ENCODE results near the gene SKOR2.

The SKOR2 gene, protein sequence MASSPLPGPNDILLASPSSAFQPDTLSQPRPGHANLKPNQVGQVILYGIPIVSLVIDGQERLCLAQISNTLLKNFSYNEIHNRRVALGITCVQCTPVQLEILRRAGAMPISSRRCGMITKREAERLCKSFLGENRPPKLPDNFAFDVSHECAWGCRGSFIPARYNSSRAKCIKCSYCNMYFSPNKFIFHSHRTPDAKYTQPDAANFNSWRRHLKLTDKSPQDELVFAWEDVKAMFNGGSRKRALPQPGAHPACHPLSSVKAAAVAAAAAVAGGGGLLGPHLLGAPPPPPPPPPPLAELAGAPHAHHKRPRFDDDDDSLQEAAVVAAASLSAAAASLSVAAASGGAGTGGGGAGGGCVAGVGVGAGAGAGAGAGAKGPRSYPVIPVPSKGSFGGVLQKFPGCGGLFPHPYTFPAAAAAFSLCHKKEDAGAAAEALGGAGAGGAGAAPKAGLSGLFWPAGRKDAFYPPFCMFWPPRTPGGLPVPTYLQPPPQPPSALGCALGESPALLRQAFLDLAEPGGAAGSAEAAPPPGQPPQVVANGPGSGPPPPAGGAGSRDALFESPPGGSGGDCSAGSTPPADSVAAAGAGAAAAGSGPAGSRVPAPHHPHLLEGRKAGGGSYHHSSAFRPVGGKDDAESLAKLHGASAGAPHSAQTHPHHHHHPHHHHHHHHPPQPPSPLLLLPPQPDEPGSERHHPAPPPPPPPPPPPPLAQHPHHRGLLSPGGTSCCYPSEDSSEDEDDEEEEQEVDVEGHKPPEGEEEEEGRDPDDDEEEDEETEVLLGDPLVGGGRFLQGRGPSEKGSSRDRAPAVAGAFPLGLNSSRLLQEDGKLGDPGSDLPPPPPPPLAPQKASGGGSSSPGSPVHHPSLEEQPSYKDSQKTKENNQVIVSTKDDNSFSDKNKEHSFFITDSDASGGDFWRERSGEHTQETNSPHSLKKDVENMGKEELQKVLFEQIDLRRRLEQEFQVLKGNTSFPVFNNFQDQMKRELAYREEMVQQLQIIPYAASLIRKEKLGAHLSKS

DNA sequence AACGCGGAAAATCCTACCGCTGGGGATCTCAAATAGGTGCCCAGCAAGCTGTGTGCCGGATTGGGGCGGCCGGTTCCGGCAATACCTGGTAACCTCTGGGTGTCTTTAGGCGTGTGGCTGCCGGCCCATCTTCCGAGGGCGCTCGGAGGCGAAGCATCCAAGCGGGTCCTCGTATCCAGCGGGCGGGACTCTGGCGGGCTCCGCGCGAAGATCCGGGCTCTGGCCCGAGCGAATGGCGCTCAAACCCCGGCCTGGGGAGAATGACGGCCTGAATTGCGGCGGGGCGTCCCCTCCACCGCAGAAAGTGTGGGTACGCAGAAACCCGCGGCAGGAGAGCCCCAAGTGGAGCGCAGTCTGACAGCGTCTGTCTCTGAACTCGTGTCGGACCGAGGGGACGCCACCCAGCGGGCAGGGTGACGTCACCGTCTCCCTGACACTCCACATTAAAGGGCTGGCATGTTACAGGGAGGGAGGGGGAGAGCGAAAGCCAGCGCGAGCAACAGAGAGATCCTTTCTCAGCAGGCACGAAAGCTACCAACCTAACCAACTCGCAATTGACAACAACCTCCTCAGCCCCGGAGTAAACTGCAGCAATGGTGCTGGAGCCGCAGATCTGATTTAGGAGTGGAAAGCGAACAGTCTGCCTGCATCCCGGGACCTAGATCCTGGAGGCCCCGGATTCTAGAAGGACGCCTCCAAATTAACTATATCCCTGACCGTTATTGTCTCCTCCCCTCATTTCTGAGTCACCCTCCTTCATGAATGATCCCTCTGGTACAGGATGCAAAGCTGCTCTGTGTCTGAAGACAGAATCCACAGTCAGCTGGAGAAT is at the start of gene SKOR2:
Gene SKOR2 (minus strand): TSS at position 372 of the 832 bp plus-strand sequence. CDS start 2,477 bp downstream, outside the sequence.
- no peak for DNase-seq

GRCh38 chr18:47296462-47296861 is 45.0 kb upstream of the SKOR2 start:
- no peak for DNase-seq

DNA sequence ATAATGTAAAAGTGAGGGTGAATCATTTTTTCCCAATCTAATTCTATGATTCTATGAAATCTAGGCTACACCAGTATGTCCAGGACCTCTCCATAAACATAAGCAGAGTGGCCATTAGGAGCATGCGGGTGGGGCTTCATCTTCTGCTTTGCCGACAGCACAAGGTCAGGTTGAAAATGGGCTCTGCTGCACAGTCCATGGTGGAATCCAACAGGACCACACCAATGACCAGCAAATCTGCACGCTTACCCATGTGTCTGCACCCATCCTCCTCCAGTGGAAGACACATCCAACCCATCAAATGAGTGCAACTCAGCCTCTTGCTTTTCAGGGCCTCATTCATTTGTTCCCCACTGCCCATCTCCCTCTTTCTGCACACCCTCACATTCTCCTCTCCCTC is 43.3 kb upstream of the SKOR2 start:
- DNase-seq: no peak

- DNase-seq: no peak
These were observed 37.3 kb upstream of the SKOR2 start for GRCh38 chr18:47288741-47289140.

- DNase-seq: no peak
These were observed 36.6 kb upstream of the SKOR2 start for GRCh38 chr18:47287911-47288585.

GRCh38 chr18:47286776-47287410 is 35.4 kb upstream of the SKOR2 start:
- no peak for DNase-seq

DNA sequence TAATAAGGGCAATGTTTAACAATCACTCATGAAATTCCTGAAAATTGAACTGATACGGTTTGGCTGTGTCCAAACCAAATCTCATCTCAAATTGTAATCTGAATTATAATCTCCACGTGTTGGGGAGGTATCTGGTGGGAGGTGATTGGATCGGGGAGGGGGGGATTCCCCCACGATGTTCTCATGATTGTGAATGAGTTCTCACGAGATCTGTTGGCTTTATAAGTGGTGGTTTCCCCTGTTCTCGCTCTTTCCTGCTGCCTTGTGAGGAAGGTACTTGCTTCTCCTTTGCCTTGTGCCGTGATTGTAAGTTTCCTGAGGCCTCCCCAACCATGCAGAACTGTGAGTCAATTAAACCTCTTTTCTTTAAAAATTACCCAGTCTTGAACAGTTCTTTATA is 34.0 kb upstream of the SKOR2 start:
- DNase-seq: no peak

DNA sequence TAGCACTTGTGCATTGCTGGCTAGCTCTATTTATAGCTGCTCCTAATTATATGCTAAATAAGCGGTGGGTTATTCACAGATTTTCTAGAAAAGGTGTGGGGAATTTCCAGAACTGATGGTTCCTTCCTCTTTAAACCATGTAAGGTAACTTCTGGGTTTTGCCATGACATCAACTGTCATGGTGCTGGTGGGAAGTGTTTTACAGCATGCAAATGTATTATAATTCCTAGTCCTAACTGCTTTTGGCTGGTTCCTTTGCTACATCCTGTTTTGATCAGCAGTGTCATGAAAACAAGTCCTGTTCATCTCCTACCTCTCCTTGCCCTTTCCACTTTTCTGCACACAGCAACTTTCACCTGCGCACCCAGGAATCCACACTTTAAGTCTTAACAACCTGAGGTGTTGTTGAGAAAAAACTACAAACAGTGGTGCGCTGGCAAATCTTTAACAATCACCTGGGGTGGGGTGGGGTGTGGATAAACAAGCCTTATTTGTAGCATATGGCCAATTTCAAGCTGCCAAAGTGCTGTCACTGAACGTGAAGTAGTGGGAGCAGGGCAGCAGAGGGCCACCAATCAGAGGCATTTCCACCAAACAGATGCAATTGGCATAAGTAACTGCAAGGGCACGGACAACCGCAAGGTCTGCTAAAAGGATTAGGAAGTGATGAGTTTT is 33.4 kb upstream of the SKOR2 start:
- no peak for DNase-seq

- DNase-seq: no peak
These were observed 32.0 kb upstream of the SKOR2 start for GRCh38 chr18:47283476-47283875.

DNA sequence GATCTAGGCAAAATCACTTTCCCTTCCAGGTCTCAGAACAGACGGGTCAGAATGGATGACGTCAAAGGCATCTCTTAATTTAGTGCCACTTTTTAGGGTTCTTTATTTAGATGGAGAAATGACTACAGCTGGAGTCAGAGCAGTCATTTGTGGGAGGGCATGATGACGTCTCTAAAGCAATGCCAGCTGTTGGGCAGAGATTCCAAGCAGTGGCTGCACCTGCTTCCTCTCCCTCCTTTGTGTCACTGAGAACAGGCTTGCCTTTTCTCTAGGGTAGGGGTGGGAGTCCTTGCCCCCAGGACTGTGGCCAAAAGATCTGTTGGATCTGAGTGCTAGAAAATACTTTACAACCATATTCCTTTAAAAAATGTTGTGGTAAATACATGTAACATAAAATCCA is 28.7 kb upstream of the SKOR2 start:
- DNase-seq: no peak

GRCh38 chr18:47274961-47275360 is 23.5 kb upstream of the SKOR2 start:
- no peak for DNase-seq

DNA sequence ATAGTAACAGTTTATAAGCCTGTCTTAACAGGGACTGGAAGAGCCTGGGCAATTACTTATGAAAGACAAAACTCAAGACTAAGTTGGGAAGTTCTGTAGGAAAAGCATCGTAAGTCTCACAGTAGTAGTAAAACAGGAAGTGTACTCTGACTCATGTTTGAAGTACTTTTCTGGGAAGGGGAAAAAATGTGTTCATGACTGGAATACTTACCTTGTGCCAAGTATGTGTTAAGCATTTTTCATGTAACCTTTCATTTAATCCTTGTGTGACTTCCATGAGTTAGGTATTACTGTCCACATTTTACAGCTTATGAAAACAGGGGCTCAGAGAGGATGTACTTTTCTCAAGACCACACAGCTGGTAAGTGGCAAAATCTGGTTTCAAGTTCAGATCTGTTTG is 13.7 kb upstream of the SKOR2 start:
- DNase-seq: no peak

DNA sequence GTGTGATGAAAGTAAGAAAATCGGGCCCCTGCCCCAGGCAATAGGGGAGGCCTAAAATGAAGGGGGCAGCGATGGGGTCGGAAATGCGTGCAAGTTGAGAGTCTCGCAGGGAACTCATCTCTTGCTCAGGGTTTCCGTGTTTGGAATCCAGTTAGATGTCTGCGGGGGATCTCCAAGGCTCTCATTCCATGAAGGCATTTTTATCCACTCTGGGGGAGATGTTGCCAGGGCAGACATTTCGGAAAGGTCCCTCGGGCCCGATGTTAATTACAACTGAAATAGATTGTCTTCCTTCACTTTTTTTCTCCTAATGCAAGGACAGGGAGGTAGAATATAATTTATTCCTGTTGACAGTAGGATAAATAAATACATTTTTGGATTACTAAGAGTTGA is 12.8 kb upstream of the SKOR2 start:
- no peak for DNase-seq

- DNase-seq: no peak
These were observed 12.2 kb upstream of the SKOR2 start for GRCh38 chr18:47263430-47264307.

DNA sequence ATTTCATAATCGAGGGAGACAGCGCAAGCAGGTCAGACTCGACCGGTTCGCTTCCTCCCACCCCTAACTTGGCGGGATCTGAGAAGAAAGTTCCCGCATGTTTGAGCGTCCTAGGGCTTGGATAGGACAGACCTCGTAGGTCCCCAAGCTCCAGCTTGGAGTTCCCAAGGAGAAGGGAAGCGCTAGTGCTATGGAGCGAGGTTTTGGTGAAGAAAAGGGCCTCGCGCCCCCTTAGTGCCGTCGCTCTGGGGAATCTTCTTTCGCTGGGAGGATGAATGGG is 11.6 kb upstream of the SKOR2 start:
- DNase-seq: no peak

- DNase-seq: no peak
These were observed 11.1 kb upstream of the SKOR2 start for GRCh38 chr18:47262301-47263149.

- DNase-seq: no peak
These were observed 10.4 kb upstream of the SKOR2 start for GRCh38 chr18:47261902-47262300.

GRCh38 chr18:47260924-47261701 is 9.7 kb upstream of the SKOR2 start:
- DNase-seq: no peak

Data from SIG-M5 (cell line).